Measurements from ENCODE around the gene RSL1D1. TPM values are rescaled to one million over a fixed set of nuclear protein-coding genes. Genes with fewer than 3 reads are reported as not detected.

RSL1D1 gene
- total RNA-seq, 1 donor from 2014 or later, result 224 TPM

DNA sequence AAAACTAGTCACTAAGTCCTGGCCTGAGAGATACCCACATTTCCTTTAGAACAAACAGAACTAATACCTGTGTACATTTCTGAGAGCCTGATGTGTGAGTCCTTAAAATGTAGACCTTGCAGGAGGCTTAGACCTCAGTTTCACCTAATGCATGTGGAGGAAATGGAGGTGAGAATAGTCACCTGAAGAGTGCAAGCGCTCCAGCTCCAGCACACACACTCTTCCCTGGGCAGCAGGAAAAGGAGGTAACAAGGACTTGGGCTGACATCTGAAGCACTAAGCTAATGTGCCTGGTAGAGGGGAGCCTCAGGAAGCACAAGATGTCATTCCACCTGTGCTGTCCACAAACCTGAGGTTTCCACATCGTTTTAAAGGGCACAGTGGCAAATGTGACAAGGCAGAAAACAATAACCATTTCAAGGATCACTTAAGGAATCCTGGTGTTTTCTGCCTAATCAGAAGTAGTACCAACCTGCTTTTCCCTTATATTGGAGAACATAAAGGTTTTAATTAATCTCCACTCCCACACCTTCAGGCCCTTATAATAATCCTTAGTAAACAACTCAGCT is 17.2 kb upstream of the RSL1D1 start:
- intact Hi-C loops (cut with micrococcal nuclease), result no loop called here
- H3K27ac Mint-ChIP-seq, result no peak overlapping the region
- no peaks in the 10 kb centered on the region for H3K9me3 Mint-ChIP-seq
- H3K4me3 Mint-ChIP-seq, result no peak overlapping the region
- H3K36me3 Mint-ChIP-seq (ENCODE audit: low read depth), result peaks cover 26% of the 10 kb centered on the region
- TF ChIP-seq CTCF (IDR thresholded peaks at IDR 0.05), result no peak
- DNase-seq (no peak), ATAC-seq (ENCODE audit: low read depth) (no peak)
- ChIA-PET POLR2A (no interaction called here), CTCF (interaction anchor here (0.7 to 1.5 kb wide), 2 partner anchors 11 to 200 kb away, joined by 3 to 4 read pairs; no protein-coding TSS in a partner anchor)
- H3K27me3 Mint-ChIP-seq, result no peaks in the 10 kb centered on the region
- peaks cover 16% of the 10 kb centered on the region for H3K4me1 Mint-ChIP-seq

DNA sequence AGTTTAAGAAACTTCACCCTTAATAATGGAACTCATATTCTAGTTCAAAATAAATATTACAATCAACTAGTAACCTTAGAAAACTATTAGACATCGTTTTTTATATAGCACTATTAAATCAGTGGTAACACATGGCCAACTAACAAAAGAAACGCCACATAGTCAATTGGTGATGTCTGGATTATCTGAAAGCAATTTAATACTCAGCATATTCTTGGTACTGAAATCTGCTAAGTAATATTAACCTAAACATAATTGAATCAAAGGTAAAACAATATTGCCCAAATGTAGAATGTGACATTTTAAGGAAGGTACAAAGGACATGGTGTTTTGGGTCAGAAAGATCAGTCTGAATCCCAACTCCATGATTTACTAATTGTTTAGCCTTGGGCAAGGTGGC is 11.1 kb upstream of the RSL1D1 start:
- no peaks in the 10 kb centered on the region for H3K9me3 Mint-ChIP-seq
- no peak for ATAC-seq (ENCODE audit: low read depth)
- peaks cover 2% of the 10 kb centered on the region for H3K36me3 Mint-ChIP-seq (ENCODE audit: low read depth)
- ChIA-PET POLR2A (interaction anchor here (0.6 kb wide), 1 partner anchor 25 kb away, joined by 5 read pairs; no protein-coding TSS in a partner anchor), CTCF (no interaction called here)
- DNase-seq, result no peak
- no peak overlapping the region for H3K27ac Mint-ChIP-seq
- no peak overlapping the region for H3K4me3 Mint-ChIP-seq
- no peaks in the 10 kb centered on the region for H3K27me3 Mint-ChIP-seq
- no peak for TF ChIP-seq CTCF (IDR thresholded peaks at IDR 0.05)
- intact Hi-C loops (cut with micrococcal nuclease), result no loop called here
- peaks cover 19% of the 10 kb centered on the region for H3K4me1 Mint-ChIP-seq

DNA sequence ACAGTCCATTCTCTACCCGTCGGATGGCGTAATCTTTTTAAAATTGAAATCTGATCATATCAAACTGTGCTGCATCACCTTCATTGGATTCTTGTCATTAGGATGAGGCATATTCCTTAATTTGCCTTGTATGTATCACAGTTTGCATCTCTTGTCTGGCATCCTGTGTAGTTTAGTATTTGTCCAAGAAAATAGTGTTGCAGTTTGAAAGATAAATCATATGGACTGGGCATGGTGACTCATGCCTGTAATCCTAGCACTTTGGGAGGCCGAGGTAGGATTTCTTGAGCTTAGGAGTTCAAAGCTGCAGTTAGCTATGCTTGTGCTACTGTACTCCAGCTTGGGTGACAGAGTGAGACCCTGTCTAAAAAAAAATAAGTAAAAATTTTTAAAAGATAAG is 5.8 kb upstream of the RSL1D1 start:
- H3K27me3 Mint-ChIP-seq, result no peaks in the 10 kb centered on the region
- no peaks in the 10 kb centered on the region for H3K9me3 Mint-ChIP-seq
- ChIA-PET CTCF (no interaction called here), POLR2A (no interaction called here)
- no peak for DNase-seq
- no peak for ATAC-seq (ENCODE audit: low read depth)
- H3K4me3 Mint-ChIP-seq, result no peak overlapping the region
- intact Hi-C loops (cut with micrococcal nuclease), result loop anchor here (10.0 kb wide), 1 partner anchor 208 kb away; no protein-coding TSS in a partner anchor
- no peak overlapping the region for H3K27ac Mint-ChIP-seq
- H3K4me1 Mint-ChIP-seq, result peaks cover 14% of the 10 kb centered on the region
- H3K36me3 Mint-ChIP-seq (ENCODE audit: low read depth), result peaks cover 9% of the 10 kb centered on the region
- no peak for TF ChIP-seq CTCF (IDR thresholded peaks at IDR 0.05)

GRCh38 chr16:11852092-11852809 is 909 bp upstream of the RSL1D1 start:
- ATAC-seq (ENCODE audit: low read depth), result no peak
- CTCF ChIA-PET, result no interaction called here
- intact Hi-C loops (cut with micrococcal nuclease), result loop anchor here (5.0 to 10.0 kb wide), 3 partner anchors 185 to 950 kb away; partner anchors contain the start of genes CPPED1 and SNN
- peak overlapping the region; percentile 91 for H3K27ac Mint-ChIP-seq
- H3K9me3 Mint-ChIP-seq, result no peaks in the 10 kb centered on the region
- POLR2A ChIA-PET, result interaction anchor here (0.7 to 2.0 kb wide), 6 partner anchors 55 to 412 kb away, joined by 3 to 10 read pairs (median 4); partner anchors contain the start of genes GSPT1, LITAF and ZC3H7A
- no peak for TF ChIP-seq CTCF (IDR thresholded peaks at IDR 0.05)
- no peak for DNase-seq
- no peaks in the 10 kb centered on the region for H3K27me3 Mint-ChIP-seq
- peaks cover 51% of the 10 kb centered on the region for H3K4me1 Mint-ChIP-seq
- peaks cover 45% of the 10 kb centered on the region for H3K36me3 Mint-ChIP-seq (ENCODE audit: low read depth)
- H3K4me3 Mint-ChIP-seq, result peak overlapping the region; percentile 98

- ATAC-seq (ENCODE audit: low read depth), result no peak
- ChIA-PET POLR2A (interaction anchor here (0.6 kb wide), 1 partner anchor 484 kb away, joined by 6 read pairs; no protein-coding TSS in a partner anchor), CTCF (no interaction called here)
- H3K27me3 Mint-ChIP-seq, result no peaks in the 10 kb centered on the region
- DNase-seq, result no peak
- TF ChIP-seq CTCF (IDR thresholded peaks at IDR 0.05), result no peak
- peaks cover 39% of the 10 kb centered on the region for H3K4me1 Mint-ChIP-seq
- H3K4me3 Mint-ChIP-seq, result no peak overlapping the region
- H3K9me3 Mint-ChIP-seq, result no peaks in the 10 kb centered on the region
- intact Hi-C loops (cut with micrococcal nuclease), result no loop called here
- H3K36me3 Mint-ChIP-seq (ENCODE audit: low read depth), result peaks cover 64% of the 10 kb centered on the region
- peak overlapping the region; percentile 61 for H3K27ac Mint-ChIP-seq
These were observed 2.5 kb downstream of the RSL1D1 start for GRCh38 chr16:11848842-11849241.
